ENCODE measurements around the gene CORO1C.

CORO1C gene

GRCh38 chr12:108724890-108725151 lies 6.5 kb downstream of the CORO1C start:
- no peak for DNase-seq (ENCODE audit: low read depth, low spot score)

- DNase-seq (ENCODE audit: low read depth, low spot score), result no peak
Observed at GRCh38 chr12:108724054-108724889, 7.0 kb downstream of the CORO1C start.

DNA sequence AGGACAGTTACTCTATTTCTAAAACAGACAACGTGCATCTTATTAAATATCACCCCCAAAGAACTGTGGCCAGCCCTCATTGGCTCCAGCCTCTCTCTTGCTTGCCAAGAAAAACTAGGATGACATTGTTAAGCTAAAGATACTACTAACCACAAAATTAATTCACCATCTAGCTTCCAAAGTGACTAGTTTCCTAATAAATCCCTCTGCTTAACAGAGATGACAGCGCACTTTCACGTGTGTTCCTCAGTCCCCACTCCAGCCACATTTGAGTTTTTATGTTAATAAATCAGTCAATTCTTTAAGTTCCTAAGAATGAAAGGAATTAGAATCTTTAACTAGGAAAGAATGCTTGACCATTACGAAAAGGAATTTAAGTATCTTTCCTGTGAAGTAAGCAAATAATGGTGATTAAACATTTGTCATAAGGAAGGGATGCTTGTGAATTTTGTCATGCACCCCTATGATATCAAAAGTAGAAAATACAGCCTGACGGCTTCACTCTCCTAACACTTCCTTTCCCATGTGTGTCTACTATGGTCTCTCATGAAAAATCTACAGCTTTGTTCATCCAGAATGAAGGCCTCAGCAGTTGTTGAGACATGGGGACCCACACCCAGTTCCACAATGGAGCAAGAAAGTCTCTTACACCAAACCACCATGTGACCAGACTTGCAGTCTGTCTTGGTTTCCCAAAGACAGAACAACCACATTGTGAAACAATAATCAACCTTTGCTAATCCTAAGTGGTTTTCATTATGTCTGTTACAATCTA lies 8.1 kb downstream of the CORO1C start:
- DNase-seq (ENCODE audit: low read depth, low spot score), result no peak

GRCh38 chr12:108722463-108722862 lies 8.9 kb downstream of the CORO1C start:
- no peak for DNase-seq (ENCODE audit: low read depth, low spot score)

GRCh38 chr12:108721824-108722223 lies 9.5 kb downstream of the CORO1C start:
- DNase-seq (ENCODE audit: low read depth, low spot score), result no peak

- DNase-seq (ENCODE audit: low read depth, low spot score), result no peak
Observed at GRCh38 chr12:108720757-108721514, 10.4 kb downstream of the CORO1C start.

- no peak for DNase-seq (ENCODE audit: low read depth, low spot score)
Observed at GRCh38 chr12:108717243-108717642, 14.1 kb downstream of the CORO1C start.

GRCh38 chr12:108714866-108715265 lies 16.5 kb downstream of the CORO1C start:
- no peak for DNase-seq (ENCODE audit: low read depth, low spot score)

GRCh38 chr12:108713471-108713870 lies 17.8 kb downstream of the CORO1C start:
- DNase-seq (ENCODE audit: low read depth, low spot score), result no peak

DNA sequence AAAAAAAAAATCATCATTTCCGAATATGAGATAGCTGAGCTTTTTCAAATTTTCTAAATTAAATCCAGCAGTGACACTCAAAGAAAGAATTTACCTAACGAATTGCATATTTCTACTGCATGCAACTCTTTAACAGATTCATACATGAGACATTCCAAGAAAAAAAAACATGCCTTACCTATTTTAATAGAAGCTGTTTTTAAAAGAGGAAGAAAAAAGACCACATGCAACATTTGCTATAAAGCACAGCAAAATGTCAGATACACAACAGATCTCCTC lies 18.5 kb downstream of the CORO1C start:
- DNase-seq (ENCODE audit: low read depth, low spot score), result no peak

- DNase-seq (ENCODE audit: low read depth, low spot score), result no peak
Observed at GRCh38 chr12:108712165-108712924, 19.0 kb downstream of the CORO1C start.

DNA sequence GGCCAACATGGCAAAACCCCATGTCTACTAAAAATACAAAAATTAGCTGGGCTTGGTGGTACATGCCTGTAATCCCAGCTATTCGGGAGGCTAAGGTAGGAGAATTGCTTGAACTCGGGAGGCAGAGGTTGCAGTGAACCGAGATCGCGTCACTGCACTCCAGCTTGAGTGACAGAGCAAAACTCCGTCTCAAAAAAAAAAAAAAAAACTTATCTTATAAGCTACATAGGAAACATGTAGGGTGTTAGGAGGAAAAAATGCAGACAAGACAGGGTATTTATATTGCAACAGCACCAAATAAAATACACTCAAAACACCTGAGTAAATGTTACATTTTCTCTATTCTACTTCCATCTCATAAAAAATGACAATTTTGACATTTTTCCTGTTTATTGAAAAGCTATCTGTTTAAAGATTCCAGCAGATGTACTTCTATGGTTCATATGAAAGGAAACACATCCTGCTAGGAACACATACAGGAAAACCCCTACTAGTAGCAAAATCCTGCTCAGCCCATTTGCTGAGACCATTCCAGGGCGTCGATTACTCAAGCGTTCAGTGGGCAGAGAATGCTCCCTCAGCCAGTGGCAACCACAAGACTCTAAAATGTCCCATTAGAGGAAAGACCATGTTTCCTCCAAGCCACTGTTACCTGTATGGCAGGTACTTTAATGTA lies 19.7 kb downstream of the CORO1C start:
- DNase-seq (ENCODE audit: low read depth, low spot score), result no peak

DNA sequence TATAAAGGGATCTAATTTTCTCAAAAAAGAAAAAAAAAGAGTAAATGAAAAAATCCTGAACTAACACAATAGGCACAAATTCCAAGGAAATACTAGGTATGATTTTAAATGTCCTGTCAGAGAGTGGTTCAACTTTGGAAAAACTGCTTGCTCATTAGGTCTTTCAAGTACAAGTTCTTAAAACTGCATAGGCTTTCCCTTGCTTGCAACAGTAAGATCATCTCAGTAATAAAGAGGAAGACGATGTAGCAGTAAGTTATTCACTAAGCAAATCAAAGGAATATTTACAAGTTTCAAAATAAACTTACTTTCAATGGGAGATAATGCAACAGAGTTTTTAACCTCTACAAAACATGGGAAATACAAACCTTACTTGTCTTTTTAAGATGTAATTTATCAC lies 21.6 kb downstream of the CORO1C start:
- DNase-seq (ENCODE audit: low read depth, low spot score), result no peak

DNA sequence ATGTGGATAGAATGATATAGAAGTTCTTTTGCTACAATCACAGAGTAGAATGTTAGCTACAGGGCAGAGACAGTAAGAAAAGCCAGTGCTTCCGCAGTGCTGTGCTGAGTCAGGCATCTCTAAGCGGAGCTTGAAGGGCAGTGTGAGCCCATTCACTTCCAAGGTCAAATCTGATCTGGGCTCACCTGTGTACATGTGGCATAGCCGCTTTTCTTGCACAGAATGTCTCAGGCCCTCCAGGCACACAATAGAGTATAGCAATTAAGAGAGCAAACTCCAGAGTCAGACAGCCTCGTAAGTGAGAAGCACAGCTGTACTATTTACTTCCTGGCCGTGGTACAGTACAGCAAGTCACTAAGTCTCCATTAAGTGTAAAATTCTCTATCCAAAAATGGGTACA lies 26.8 kb downstream of the CORO1C start:
- DNase-seq (ENCODE audit: low read depth, low spot score), result no peak

DNA sequence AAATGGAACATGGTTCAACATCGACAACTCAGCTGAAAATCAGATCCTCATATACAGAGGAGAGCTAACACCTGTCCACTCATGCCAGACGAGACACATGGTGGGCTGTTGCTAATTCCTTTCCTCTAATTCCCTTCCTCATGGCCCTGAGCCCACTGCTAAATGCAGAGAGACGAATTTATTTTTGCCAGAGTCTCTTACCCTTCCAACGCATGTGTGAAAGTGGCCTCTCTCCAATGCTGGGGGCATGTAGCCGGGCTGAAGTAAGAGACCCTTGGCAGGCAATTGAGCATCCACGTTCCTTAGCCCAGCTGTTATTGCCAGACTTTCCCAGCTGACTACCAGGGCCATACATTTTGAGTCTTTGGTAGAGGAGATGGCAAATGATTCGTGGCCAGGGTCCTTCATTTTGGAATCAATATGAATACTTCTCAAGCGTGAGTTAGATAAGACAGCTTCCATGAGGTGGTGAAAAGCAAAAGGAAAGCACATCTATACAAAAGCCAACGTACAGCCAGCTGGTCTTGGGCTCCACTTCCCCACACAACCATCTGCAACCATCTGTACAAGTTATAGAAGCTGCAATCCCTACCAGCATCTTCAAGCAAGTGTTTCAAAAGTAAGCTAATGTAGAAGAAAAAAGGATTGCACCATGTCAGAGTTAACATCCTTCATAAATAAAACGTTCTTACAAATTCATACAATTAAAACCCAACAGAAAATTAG lies 28.6 kb downstream of the CORO1C start:
- DNase-seq (ENCODE audit: low read depth, low spot score), result no peak

DNA sequence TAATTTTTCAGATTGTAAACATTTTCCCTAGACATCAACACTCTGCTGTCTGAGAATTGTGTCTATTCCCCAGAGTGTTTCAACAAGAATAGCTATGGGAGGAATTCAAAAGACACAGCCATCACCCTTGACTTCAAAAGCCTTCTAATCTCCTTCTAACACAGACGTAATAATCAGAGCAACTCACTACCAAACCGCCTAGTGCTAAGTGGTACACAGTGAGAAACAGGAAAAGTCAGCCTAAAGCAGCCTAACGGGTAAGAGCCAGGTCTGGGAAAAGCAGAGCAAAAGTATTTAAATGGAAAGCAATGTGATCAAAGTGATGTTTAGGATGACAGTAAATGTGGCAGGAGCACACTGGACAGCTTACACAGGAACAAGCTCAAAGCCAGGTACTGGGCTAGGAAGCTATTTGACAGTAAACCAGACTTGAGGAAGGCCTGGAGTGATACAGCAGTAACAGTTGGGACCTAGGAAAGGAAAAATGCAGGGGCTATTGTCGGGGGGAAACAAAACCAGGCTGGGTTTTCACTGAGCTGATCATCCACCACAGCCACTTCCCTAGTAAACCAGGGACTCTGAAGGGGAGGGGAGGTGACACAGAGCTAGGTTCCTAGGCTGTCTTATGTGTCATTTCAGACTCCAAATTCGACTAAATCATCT lies 29.4 kb downstream of the CORO1C start:
- no peak for DNase-seq (ENCODE audit: low read depth, low spot score)

GRCh38 chr12:108700833-108701541 lies 30.3 kb downstream of the CORO1C start:
- DNase-seq (ENCODE audit: low read depth, low spot score), result no peak

DNA sequence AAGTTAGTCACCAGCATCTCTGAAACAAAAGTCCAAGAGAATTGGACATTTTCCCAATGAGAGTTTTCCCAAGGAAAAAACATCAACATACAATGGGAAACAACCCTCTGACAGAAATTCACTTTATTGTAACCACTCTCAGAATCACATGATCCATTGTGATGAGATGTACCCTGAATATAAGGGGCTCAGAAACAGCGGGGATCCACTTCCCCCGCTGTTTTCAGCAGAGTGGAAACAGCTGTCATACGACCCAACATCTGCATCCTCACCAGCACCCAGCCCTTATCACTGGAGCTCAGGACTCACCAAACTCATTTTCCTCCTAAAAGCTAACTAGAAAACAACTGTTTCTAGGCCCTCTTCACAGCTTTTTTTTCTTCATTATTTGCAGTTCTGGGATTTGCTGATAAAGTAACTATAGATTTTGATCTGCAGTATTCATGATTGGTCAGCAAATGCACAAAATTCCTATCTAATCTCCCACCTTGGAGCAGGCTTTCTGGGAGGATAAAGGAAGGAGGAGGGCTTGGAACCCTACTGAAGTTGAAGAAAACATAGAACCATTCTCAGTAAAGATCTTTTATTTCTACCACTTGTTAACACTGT lies 31.3 kb downstream of the CORO1C start:
- no peak for DNase-seq (ENCODE audit: low read depth, low spot score)

DNA sequence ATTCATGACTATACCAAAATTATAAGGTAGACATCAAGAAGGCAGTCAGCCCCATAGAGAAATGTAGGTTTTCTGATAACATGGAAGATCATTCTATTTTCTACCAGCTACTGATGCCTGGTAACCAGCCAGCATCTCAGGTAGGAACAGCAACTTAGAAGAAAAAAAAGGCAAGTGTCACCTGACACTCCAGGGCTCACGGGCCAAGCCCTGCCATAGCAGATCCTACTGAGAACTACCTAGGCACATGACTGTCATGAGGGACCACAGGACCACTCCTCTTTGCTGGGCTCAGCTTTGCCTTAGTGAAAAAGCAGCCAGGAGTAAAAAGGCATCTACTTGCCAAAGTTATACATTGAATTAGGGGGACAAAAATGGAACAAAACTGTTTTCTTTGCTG lies 33.4 kb downstream of the CORO1C start:
- no peak for DNase-seq (ENCODE audit: low read depth, low spot score)

All from activated CD4-positive, CD25-positive, alpha-beta regulatory T cell treated with anti-CD3 and anti-CD28 coated beads, Interleukin-2, amount 50 U/mL, for 16 hours (primary cell).